ENCODE results near the gene ZDBF2.

Gene ZDBF2

GRCh38 chr2:206311026-206311425 is 36.6 kb downstream of the ZDBF2 start:
- H3K27ac ChIP-seq: no peak overlapping the region
- TF ChIP-seq CTCF (conservative IDR thresholded peaks at IDR 0.05): no peak

- no peak overlapping the region for H3K27ac ChIP-seq
- TF ChIP-seq CTCF (conservative IDR thresholded peaks at IDR 0.05): no peak
Measured at GRCh38 chr2:206316141-206316540, 41.7 kb downstream of the ZDBF2 start.

GRCh38 chr2:206323033-206323432 is 48.6 kb downstream of the ZDBF2 start:
- no peak overlapping the region for H3K27ac ChIP-seq
- no peak for TF ChIP-seq CTCF (conservative IDR thresholded peaks at IDR 0.05)

GRCh38 chr2:206323486-206323885 is 49.0 kb downstream of the ZDBF2 start:
- no peak overlapping the region for H3K27ac ChIP-seq
- TF ChIP-seq CTCF (conservative IDR thresholded peaks at IDR 0.05): no peak

- TF ChIP-seq CTCF (conservative IDR thresholded peaks at IDR 0.05): no peak
- H3K27ac ChIP-seq: no peak overlapping the region
Measured at GRCh38 chr2:206324869-206325268, 50.4 kb downstream of the ZDBF2 start.

- TF ChIP-seq CTCF (conservative IDR thresholded peaks at IDR 0.05): no peak
- no peak overlapping the region for H3K27ac ChIP-seq
Measured at GRCh38 chr2:206328974-206329373, 54.5 kb downstream of the ZDBF2 start.

- TF ChIP-seq CTCF (conservative IDR thresholded peaks at IDR 0.05): no peak
- H3K27ac ChIP-seq: no peak overlapping the region
Measured at GRCh38 chr2:206336861-206337260, 62.4 kb downstream of the ZDBF2 start.

- H3K27ac ChIP-seq: no peak overlapping the region
- TF ChIP-seq CTCF (conservative IDR thresholded peaks at IDR 0.05): no peak
Measured at GRCh38 chr2:206337956-206338355, 63.5 kb downstream of the ZDBF2 start.
